K562 (cell line): ENCODE results near the gene SBNO1. TPM values are rescaled to one million over a fixed set of nuclear protein-coding genes. Genes with fewer than 3 reads are reported as not detected.
A peak's percentile ranks its signal among the peaks of the same experiment; 100 is the strongest.

ENCODE experiments used
- CREBBP ChIP-seq: IDR thresholded peaks from one replicate; pipeline ENCODE4 v1.6.1; 2012; ENCODE audit warnings: low read depth, mild to moderate bottlenecking, control low read depth, inconsistent platforms, low read length
- DIDO1 ChIP-seq: fragments of 450-650 bp; IDR thresholded peaks from 2 replicates; pipeline ENCODE4 v1.6.1; 2016; ENCODE audit warnings: low read depth, missing biosample characterization, missing genetic modification characterization
- ELF4 ChIP-seq: fragments of 450-650 bp; formaldehyde crosslinking; IDR thresholded peaks from 2 replicates; pipeline ENCODE4 v1.4.0; 2022; ENCODE audit warnings: missing genetic modification characterization
- GABPA ChIP-seq: fragments of 200-800 bp; sonication (Bioruptor generic); conservative IDR thresholded peaks from 2 replicates; pipeline ENCODE4 v1.6.1; 2016; ENCODE audit warnings: low read depth, missing genetic modification characterization, missing compliant biosample characterization
- HDAC2 ChIP-seq: fragments of 450-650 bp; IDR thresholded peaks from 2 replicates; pipeline ENCODE4 v1.6.1; 2016; ENCODE audit warnings: mild to moderate bottlenecking
- HNRNPK ChIP-seq: fragments of 200-400 bp; formaldehyde crosslinking; IDR thresholded peaks from one replicate; pipeline ENCODE4 v1.6.1; 2018; ENCODE audit warnings: mild to moderate bottlenecking, low read depth, low read length; ENCODE audit not compliant: poor library complexity, severe bottlenecking
- HNRNPL ChIP-seq: fragments of 200-400 bp; formaldehyde crosslinking; IDR thresholded peaks from 2 replicates; pipeline ENCODE4 v1.6.1; 2017; ENCODE audit warnings: low read depth, mild to moderate bottlenecking, low read length
- L3MBTL2 ChIP-seq: fragments of 450-650 bp; IDR thresholded peaks from 2 replicates; pipeline ENCODE4 v1.6.1; 2016; ENCODE audit warnings: mild to moderate bottlenecking, moderate library complexity
- NONO ChIP-seq, 2 experiments: fragments of 200-400 bp in 1 of 2; fragments of 450-650 bp in 1 of 2; formaldehyde crosslinking in 1 of 2; IDR thresholded peaks; 2 replicates each; pipeline ENCODE4 v1.6.1; 2017; ENCODE audit warnings: low read depth in 2 of 2, mild to moderate bottlenecking in 2 of 2, moderate library complexity in 2 of 2, low read length in 1 of 2
- PHF8 ChIP-seq: fragments of 200-600 bp; sonication (generic); IDR thresholded peaks from 2 replicates; pipeline ENCODE4 v1.6.1; 2012; ENCODE audit warnings: mixed run types, mild to moderate bottlenecking, inconsistent platforms, low read length, moderate library complexity, borderline replicate concordance
- PML ChIP-seq: IDR thresholded peaks from 2 replicates; pipeline ENCODE4 v1.6.1; 2012; ENCODE audit warnings: low read length, inconsistent platforms
- POU5F1 ChIP-seq: fragments of 150-350 bp; IDR thresholded peaks from 2 replicates; pipeline ENCODE4 v1.6.1; 2014; ENCODE audit warnings: borderline replicate concordance, low read length, low read depth, mild to moderate bottlenecking; ENCODE audit not compliant: partially characterized antibody
- RB1 ChIP-seq: fragments of 450-650 bp; IDR thresholded peaks from 2 replicates; pipeline ENCODE4 v1.6.1; 2017; ENCODE audit warnings: low read depth, mild to moderate bottlenecking
- RBM39 ChIP-seq: fragments of 200-400 bp; formaldehyde crosslinking; optimal IDR thresholded peaks from 2 replicates; pipeline ENCODE3; 2018; ENCODE audit warnings: low read depth, low read length
- SUPT5H ChIP-seq: fragments of 450-650 bp; IDR thresholded peaks from 2 replicates; pipeline ENCODE4 v1.6.1; 2016
- TARDBP ChIP-seq: fragments of 450-650 bp; IDR thresholded peaks from 2 replicates; pipeline ENCODE4 v1.6.1; 2016
- ZNF707 ChIP-seq: fragments of 250-450 bp; sonication (Bioruptor Pico); conservative IDR thresholded peaks from 2 replicates; pipeline ENCODE4 v1.8.0; 2022; ENCODE audit warnings: inconsistent platforms, mild to moderate bottlenecking, moderate library complexity
- polyA plus RNA-seq, 8 experiments: library from polyadenylated mRNA; depleted of rRNA in 4 of 8; stranded (reverse) in 5 of 8; unstranded in 3 of 8; fragments of >200 nt; fragmentation: Nextera tagmentation in 2 of 8; fragmentation: Illumina TruSeq in 1 of 8; extraction: Ambion mirVana in 2 of 8; extraction: Trizol in 1 of 8; gene quantifications; 2 replicates each; pipeline versions ENCODE4 v1.2.1 to v1.2.3, GENCODE V29; 2011 to 2014; ENCODE audit warnings: inconsistent platforms in 1 of 8, missing spikeins in 1 of 8
- total RNA-seq, 7 experiments: library from RNA; depleted of rRNA in 6 of 7; stranded (reverse); fragments of >200 nt in 6 of 7; fragmentation: Illumina TruSeq in 2 of 7; extraction: Trizol in 2 of 7; gene quantifications; 2 replicates each; pipeline versions ENCODE4 v1.2.1 to v1.2.3, GENCODE V29; 2011 to 2021; ENCODE audit warnings: low replicate concordance in 1 of 7
- TF ChIP-seq, protein P1 (sequence below): fragments of 250-450 bp; sonication (Bioruptor Pico); IDR thresholded peaks from 2 replicates; pipeline ENCODE4 v1.4.0; 2020
- TF ChIP-seq, protein P2 (sequence below), 2 experiments: IDR thresholded peaks; 2 replicates each; pipeline ENCODE4 v1.6.1; 2012; ENCODE audit warnings: improper control_type of control experiment in 2 of 2, low read depth in 2 of 2, low read length in 2 of 2, borderline replicate concordance in 1 of 2

Gene SBNO1
- total and polyA plus RNA-seq, 9 of the 15 experiments (the other 6 are each of a cell fraction or from before 2014, with no cell fraction given) = 14.9 to 77.1 (median 35.9) TPM

DNA sequence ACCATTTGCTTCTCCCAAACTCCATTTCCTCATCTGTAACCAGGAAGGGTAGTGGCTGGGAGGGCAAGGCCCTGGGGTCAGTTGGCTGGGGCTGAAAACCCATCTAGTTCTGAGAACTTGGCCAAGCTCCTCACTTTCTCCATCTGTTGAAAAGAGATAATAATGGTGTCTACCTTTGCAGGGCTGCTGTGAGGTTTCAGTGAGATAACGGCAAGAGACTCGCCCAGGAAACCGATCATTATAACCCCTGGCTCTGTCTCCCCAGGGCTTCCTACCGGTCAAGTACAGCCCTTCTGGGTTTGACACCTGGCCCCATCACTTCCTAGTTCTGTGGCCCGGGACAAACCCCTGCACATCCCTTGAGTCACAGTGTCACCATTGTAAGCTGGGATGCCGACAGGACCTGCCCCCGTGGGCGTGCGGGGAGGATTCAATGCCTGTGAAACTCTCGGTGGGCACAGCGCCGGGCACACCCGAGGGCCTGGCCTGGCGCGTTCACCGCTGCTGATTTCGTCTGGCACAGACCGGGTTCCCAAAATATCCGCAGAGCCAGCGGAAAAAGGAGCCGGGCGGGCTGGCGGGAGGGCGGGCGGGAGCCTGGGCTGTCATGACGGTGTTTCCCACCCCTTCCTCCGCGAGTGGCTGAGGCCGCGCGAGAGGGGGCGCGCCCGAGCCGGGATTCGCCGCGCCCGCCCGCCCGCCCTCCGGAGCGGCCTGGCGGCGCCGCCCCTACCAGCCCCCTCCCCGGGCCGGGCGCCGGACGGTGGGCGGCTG lies 23.7 kb upstream of the SBNO1 start (continued):
- TF ChIP-seq, protein P1, sequence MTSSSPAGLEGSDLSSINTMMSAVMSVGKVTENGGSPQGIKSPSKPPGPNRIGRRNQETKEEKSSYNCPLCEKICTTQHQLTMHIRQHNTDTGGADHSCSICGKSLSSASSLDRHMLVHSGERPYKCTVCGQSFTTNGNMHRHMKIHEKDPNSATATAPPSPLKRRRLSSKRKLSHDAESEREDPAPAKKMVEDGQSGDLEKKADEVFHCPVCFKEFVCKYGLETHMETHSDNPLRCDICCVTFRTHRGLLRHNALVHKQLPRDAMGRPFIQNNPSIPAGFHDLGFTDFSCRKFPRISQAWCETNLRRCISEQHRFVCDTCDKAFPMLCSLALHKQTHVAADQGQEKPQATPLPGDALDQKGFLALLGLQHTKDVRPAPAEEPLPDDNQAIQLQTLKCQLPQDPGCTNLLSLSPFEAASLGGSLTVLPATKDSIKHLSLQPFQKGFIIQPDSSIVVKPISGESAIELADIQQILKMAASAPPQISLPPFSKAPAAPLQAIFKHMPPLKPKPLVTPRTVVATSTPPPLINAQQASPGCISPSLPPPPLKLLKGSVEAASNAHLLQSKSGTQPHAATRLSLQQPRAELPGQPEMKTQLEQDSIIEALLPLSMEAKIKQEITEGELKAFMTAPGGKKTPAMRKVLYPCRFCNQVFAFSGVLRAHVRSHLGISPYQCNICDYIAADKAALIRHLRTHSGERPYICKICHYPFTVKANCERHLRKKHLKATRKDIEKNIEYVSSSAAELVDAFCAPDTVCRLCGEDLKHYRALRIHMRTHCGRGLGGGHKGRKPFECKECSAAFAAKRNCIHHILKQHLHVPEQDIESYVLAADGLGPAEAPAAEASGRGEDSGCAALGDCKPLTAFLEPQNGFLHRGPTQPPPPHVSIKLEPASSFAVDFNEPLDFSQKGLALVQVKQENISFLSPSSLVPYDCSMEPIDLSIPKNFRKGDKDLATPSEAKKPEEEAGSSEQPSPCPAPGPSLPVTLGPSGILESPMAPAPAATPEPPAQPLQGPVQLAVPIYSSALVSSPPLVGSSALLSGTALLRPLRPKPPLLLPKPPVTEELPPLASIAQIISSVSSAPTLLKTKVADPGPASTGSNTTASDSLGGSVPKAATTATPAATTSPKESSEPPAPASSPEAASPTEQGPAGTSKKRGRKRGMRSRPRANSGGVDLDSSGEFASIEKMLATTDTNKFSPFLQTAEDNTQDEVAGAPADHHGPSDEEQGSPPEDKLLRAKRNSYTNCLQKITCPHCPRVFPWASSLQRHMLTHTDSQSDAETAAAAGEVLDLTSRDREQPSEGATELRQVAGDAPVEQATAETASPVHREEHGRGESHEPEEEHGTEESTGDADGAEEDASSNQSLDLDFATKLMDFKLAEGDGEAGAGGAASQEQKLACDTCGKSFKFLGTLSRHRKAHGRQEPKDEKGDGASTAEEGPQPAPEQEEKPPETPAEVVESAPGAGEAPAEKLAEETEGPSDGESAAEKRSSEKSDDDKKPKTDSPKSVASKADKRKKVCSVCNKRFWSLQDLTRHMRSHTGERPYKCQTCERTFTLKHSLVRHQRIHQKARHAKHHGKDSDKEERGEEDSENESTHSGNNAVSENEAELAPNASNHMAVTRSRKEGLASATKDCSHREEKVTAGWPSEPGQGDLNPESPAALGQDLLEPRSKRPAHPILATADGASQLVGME = peak; percentile 68; the same call in 1 of the 2 replicates
- TF ChIP-seq ZNF707 (no peak), PHF8 (0 out of 2 replicates have a peak, but pooled peaks have one; percentile 4), HNRNPL (no peak), L3MBTL2 (no peak), HNRNPK (no peak), NONO (IDR thresholded peaks at IDR 0.05; ENCODE audit: low read depth in 2 of 2, low read length in 1 of 2) (0 out of 4 replicates have a peak, but pooled peaks of 1 of the 2 experiments have one; percentile 7), HDAC2 (peak; percentile 90), POU5F1 (no peak), PML (peak; percentile 95), ELF4 (CRISPR knock-in tag) (no peak), CREBBP (no peak), SUPT5H (peak; percentile 42; the same call in 1 of the 2 replicates), RBM39 (no peak), GABPA (tag) (peak; percentile 35), DIDO1 (tag) (no peak), TARDBP (peak; percentile 28; the same call in 1 of the 2 replicates), RB1 (peak; percentile 45; the same call in 1 of the 2 replicates)
- TF ChIP-seq, protein P2, sequence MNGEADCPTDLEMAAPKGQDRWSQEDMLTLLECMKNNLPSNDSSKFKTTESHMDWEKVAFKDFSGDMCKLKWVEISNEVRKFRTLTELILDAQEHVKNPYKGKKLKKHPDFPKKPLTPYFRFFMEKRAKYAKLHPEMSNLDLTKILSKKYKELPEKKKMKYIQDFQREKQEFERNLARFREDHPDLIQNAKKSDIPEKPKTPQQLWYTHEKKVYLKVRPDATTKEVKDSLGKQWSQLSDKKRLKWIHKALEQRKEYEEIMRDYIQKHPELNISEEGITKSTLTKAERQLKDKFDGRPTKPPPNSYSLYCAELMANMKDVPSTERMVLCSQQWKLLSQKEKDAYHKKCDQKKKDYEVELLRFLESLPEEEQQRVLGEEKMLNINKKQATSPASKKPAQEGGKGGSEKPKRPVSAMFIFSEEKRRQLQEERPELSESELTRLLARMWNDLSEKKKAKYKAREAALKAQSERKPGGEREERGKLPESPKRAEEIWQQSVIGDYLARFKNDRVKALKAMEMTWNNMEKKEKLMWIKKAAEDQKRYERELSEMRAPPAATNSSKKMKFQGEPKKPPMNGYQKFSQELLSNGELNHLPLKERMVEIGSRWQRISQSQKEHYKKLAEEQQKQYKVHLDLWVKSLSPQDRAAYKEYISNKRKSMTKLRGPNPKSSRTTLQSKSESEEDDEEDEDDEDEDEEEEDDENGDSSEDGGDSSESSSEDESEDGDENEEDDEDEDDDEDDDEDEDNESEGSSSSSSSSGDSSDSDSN (IDR thresholded peaks at IDR 0.05; ENCODE audit: borderline replicate concordance in 1 of 2, low read depth in 2 of 2, low read length in 2 of 2) = peak in 1 of 2 experiments; percentile 85; a peak in 2 of 4 replicates
